Stimulated activated CD8-positive, alpha-beta memory T cell treated with anti-CD3 and anti-CD28 coated beads, Interleukin-12 subunit alpha, Interleukin-12 subunit beta, amount 100 ng/mL, for 24 hours (primary cell): ENCODE measurements around the gene PFKFB4.
A peak's percentile ranks its signal among the peaks of the same experiment; 100 is the strongest.

ENCODE experiments used
- DNase-seq: peaks from one replicate; pipeline ENCODE4 v3.0.0-alpha.2; 2020; ENCODE audit errors: extremely low read depth

Gene PFKFB4

GRCh38 chr3:48556796-48557626 lies at the start of gene PFKFB4:
PFKFB4 (minus strand) TSS chr3:48556803; CDS start chr3:48556777, 26 bp downstream.
- peak; percentile 95 for DNase-seq

DNA sequence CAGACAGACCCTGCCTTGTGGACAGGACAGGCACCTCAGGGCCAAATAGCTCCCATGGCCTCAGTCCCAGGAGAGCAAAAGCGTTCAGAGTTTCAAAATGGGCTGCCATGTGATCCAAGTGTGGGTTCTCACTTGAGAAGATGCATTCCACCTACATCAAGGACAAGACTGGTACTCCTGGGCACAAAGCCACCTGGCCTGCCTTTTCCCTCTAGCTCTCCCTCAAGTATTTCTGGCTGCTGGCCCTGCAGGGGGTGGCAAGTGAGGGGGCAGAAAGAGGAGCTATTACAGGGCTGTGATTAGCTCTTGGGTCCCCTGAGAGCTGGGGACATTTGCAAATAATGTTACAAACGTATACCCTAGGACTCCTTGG lies 45.0 kb upstream of the PFKFB4 start:
- no peak for DNase-seq

DNA sequence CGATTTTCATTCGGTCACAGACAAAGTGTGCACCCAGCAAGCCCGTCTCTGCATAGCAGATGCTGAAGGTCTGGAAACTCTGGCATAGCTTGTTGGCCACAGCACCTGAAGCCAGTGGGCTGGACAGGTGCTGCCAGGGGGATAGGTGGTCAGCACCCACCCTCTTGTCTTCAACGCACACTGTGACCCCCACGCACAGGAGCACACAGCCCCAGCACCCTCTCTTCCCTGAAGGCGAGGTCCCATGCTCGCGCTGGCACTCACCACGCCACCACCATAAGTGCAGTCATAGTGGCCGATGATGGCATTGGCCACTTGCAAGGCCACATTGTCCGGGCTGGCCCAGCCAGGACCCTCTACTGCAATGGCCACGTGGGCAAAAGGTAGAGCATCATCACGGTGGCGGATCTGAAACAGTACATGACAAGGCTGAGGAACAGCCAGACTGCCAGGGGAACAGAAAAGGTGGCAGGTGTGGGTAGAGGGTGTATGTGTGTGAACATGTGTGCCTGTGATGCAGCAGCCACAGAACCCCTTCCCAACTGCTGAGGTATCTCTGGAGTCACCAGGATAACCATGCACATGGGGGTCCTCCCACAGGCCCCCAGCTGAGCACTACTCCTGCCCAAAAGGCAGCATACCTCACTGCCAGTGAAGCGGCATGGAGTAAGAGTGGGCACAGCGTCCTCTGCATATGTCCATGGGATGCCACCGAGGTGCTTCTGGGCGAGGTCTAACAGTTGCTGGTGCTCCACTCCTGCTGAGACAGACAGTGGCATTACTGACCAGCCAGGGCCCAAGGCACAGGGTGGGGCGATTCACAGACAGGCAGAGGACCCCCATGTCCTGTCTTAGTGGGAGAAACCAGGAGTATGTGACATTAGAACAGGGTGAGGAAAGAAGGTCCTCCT lies 44.4 kb upstream of the PFKFB4 start:
- no peak for DNase-seq

DNA sequence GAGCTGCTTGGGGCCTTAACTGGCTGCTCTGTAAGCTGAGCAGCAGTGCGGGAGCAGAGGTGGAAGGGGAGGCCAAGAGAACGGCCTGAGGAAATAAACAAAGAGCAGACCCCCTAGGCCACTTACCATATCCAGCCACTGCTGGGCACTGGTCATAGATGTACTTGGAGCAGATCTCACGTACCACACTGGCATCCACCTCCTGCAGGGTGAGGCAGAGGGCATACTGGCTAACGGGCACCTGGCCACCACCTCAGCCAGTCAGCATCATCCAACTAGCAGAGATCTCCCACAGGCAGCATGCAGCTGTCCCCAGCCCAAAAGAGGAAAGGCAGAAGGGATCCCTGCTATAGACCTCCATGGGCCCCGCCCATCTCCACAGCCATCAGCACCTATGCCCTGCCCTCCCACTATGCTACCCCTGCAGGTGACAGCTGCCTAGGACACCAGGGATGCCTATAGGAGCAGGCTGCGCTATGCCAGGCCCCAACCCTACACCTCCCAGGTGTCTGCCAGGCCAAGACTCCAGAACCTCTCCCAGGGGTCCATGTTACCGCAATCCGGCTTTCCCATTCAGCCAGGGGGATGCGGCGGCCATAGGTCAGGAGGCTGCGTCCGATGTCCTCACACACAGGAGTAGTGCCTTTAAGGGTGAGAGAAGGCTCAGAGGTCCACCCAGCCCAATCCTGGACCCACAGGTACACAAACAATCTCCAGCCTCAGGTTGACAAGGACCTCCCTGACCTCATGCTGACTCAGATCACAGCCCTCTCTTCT lies 43.1 kb upstream of the PFKFB4 start:
- DNase-seq, result no peak

GRCh38 chr3:48599077-48599501 lies 42.5 kb upstream of the PFKFB4 start:
- no peak for DNase-seq

DNA sequence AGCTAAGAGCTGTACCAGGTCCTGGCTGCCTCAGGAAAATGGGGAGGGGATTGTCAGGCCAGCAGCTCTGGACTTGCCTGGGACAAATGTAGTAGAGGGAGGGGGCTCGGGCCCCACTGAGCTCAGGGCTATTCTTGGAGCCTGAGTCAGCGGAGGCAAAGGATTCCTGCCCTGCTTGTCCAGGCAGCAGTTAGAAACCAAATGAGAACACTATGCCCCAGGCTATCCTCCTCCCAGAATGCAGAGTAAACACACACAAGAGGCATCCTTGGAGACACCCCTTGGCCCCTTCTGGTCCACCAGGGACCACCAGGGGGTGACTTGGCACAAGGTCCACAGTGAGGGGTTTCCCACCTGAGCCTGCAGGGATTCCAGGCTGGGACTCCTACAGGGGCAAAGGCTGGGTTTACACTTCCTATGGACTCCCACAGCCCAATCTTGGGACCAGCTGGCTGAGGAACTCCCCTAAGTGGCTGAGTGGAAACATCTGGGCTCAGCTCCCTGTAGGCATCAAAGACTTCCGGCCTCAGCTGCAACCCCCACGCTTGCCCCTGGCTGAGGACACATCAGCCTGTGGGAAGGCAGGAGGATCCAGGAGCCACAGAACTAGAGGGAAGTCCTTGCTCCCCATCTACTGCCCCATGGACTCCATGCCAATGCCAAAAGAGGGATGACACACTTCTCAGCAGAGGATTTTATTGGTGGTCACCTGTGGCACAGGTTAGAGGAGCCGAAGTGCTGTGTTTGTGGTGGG lies 41.9 kb upstream of the PFKFB4 start:
- no peak for DNase-seq

DNA sequence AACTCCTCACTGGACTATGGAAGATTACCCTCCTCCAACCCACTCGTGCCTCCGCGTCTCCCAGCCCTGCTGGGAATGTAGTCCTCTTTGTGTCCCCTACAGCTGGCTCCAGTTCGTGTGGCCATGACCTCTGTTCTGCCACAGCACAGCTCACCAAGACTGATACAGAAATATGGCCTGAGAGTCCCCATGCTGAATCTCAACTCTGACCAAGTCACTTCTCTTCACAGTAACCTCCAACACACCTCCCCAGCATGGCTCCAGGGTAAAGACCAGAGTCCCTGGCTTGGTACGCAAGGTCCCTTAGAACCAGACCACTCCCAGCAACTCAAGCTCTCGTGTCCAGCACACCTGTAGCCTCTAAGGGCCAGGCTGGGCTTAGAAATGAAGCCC lies 40.8 kb upstream of the PFKFB4 start:
- DNase-seq, result no peak

DNA sequence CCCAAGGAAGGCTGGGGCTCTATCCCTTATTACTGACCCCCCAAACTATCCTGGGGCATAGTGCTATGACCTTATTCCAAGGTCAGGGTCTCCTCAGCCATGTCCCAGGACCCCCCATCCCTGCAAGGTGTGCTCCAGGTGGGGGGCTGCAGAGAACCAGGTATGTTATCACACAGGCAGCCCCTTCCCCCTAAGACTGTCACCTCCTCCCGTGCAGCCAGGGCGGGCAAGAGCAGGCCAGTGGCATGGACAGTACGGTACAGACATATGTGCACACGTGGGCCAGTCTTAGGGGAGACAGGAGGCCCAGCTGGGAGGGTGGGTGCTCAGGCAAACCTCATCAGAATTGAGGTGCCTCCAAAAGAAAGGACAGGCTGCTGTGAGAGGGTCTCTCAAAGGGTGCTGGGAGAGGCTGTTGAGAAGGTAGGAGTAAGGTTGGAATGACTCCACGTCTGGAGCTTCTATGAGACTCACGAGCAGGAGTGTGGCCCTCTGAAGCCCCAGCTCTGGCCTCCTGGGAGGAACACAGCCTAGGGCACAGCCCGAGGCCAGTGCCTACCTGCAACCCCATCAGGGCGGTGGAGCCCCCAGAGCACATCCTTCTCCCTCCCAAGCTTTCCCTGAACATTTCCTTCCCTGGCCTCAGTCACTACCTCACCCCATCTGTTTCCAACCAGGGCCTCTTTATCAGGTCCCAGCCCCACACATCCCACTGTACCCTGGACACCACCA lies 40.2 kb upstream of the PFKFB4 start:
- no peak for DNase-seq

- DNase-seq, result no peak
Observed at GRCh38 chr3:48596157-48596556, 39.6 kb upstream of the PFKFB4 start.

GRCh38 chr3:48595526-48596121 lies 39.0 kb upstream of the PFKFB4 start:
- DNase-seq, result no peak

DNA sequence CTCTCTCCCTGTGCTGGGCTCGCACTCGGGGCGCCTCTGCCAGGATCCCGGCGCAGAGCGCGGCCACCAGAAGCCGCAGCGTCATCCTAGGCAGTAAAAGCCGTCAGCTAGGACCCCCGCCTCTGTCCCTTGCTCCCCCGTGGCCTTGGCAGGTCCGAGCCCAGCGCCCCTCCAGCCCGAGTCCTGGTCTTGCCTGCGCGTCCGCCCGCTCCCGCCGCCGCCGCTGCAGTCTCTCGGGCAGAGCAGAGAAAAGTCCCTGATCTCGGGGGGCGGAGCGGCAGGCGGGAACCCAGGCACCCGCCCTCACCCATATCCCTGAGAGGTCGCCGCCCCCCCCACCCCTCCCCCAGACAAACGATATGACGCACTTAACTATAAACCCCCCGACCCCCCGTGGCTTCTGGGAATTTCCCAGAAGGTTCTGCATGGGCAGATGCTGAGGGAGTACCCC lies 38.5 kb upstream of the PFKFB4 start, which contains the start of gene COL7A1:
COL7A1 (minus strand) TSS at position 255 of the 451 bp plus-strand sequence; CDS start at position 85, 170 bp downstream.
- DNase-seq, result no peak

- no peak for DNase-seq
Observed at GRCh38 chr3:48594417-48595049, 37.9 kb upstream of the PFKFB4 start.

DNA sequence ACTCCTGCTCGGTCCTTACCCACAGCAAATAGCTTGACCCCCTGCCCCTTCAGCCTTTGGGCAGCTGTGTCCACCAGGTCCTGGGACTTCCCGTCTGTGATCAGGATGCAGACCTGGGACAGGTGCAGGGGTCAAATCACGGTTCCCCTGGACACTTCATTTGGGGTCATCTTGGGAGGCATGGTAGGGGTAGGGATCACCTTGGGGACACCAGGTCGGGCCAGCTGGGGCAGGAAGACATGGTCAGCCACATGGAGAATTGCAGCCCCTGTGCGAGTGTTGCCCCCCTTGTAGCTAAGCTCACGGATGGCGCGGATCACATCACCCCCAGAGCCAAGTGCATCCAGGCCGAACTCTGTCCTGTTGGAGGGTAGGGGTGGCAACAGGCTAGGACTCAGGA lies 36.7 kb upstream of the PFKFB4 start:
- DNase-seq, result no peak

DNA sequence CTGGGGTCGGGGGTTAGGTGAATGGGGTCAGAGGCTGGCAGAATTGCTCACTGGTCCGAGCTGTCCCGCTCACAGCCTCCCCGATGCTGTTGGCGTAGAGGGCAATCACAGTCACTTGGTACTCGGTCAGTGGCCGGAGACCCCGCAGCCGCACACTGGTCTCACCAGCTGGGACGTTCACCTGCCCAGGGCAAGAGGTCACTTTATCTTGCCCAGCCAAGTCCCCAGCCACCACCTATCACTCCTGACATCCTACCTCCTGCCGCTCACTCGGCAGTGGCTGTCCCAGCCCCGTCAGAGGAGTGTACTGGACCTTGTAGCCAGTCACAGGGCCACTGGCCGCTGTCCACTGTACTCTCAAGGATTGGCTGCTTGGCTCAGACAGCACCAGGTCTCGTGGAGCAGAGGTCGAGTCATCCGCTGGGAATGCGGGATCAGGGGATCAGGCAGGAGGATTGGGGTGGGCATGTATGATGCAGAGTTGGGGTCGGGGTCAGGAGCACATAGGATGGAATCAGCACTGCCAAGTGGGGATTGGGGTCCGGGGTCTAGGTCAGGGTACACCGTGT lies 36.0 kb upstream of the PFKFB4 start:
- DNase-seq, result no peak

GRCh38 chr3:48591886-48592518 lies 35.4 kb upstream of the PFKFB4 start:
- no peak for DNase-seq

- no peak for DNase-seq
Observed at GRCh38 chr3:48591436-48591835, 34.8 kb upstream of the PFKFB4 start.

GRCh38 chr3:48588230-48588629 lies 31.6 kb upstream of the PFKFB4 start:
- DNase-seq, result no peak

GRCh38 chr3:48587686-48588085 lies 31.1 kb upstream of the PFKFB4 start:
- DNase-seq, result no peak

GRCh38 chr3:48585411-48585810 lies 28.8 kb upstream of the PFKFB4 start:
- DNase-seq, result no peak
